Measurements from ENCODE around the gene ETFB.

GRCh38 chr19:51327066-51328001 is 38.9 kb downstream of the ETFB start:
- TF ChIP-seq, protein P1, sequence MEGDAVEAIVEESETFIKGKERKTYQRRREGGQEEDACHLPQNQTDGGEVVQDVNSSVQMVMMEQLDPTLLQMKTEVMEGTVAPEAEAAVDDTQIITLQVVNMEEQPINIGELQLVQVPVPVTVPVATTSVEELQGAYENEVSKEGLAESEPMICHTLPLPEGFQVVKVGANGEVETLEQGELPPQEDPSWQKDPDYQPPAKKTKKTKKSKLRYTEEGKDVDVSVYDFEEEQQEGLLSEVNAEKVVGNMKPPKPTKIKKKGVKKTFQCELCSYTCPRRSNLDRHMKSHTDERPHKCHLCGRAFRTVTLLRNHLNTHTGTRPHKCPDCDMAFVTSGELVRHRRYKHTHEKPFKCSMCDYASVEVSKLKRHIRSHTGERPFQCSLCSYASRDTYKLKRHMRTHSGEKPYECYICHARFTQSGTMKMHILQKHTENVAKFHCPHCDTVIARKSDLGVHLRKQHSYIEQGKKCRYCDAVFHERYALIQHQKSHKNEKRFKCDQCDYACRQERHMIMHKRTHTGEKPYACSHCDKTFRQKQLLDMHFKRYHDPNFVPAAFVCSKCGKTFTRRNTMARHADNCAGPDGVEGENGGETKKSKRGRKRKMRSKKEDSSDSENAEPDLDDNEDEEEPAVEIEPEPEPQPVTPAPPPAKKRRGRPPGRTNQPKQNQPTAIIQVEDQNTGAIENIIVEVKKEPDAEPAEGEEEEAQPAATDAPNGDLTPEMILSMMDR (IDR thresholded peaks at IDR 0.05; ENCODE audit: low read depth, low read length, poor library complexity, severe bottlenecking), result no peak
- no peak for TF ChIP-seq EZH2phosphoT487 (IDR thresholded peaks at IDR 0.05; ENCODE audit: borderline replicate concordance, low read length)
